HepG2 (cell line): ENCODE data around the gene INHA. TPM values are rescaled to one million over a fixed set of nuclear protein-coding genes. Genes with fewer than 3 reads are reported as not detected.

ENCODE experiments used
- ATF2 ChIP-seq: sonication (generic); formaldehyde crosslinking; IDR thresholded peaks from 2 replicates; pipeline ENCODE4 v1.4.0; 2020; ENCODE audit warnings: missing genetic modification reagents
- CC2D1A ChIP-seq: sonication (generic); formaldehyde crosslinking; IDR thresholded peaks from 2 replicates; pipeline ENCODE4 v1.8.1; 2023; ENCODE audit warnings: mild to moderate bottlenecking, missing genetic modification reagents
- CHD2 ChIP-seq: IDR thresholded peaks from 2 replicates; pipeline ENCODE4 v1.6.1; 2011; ENCODE audit warnings: low read depth, low read length, improper control_type of control experiment
- KLF11 ChIP-seq: IDR thresholded peaks from 2 replicates; pipeline ENCODE4 v1.6.1; 2016; ENCODE audit warnings: missing compliant biosample characterization
- NFYC ChIP-seq: IDR thresholded peaks from 2 replicates; pipeline ENCODE4 v1.6.1; 2016; ENCODE audit warnings: missing genetic modification reagents, missing compliant biosample characterization
- NR3C1 ChIP-seq: sonication (generic); formaldehyde crosslinking; IDR thresholded peaks from 2 replicates; pipeline ENCODE4 v1.4.0; 2020; ENCODE audit warnings: missing genetic modification reagents
- PBX3 ChIP-seq: sonication (generic); formaldehyde crosslinking; IDR thresholded peaks from 2 replicates; pipeline ENCODE4 v1.8.1; 2023; ENCODE audit warnings: missing genetic modification reagents, inconsistent platforms, borderline replicate concordance
- PHF8 ChIP-seq: sonication (generic); formaldehyde crosslinking; IDR thresholded peaks from 2 replicates; pipeline ENCODE4 v1.5.0; 2020; ENCODE audit warnings: missing genetic modification reagents
- TFDP1 ChIP-seq: IDR thresholded peaks from 2 replicates; pipeline ENCODE4 v1.6.1; 2016; ENCODE audit warnings: missing compliant biosample characterization, missing genetic modification reagents, borderline replicate concordance
- TFE3 ChIP-seq: IDR thresholded peaks from 2 replicates; pipeline ENCODE4 v1.6.1; 2016
- ZBTB39 ChIP-seq: sonication (generic); formaldehyde crosslinking; IDR thresholded peaks from 2 replicates; pipeline ENCODE4 v1.5.0; 2020; ENCODE audit warnings: missing genetic modification reagents
- ZMYM4 ChIP-seq: sonication (generic); formaldehyde crosslinking; IDR thresholded peaks from 2 replicates; pipeline ENCODE4 v1.8.1; 2023; ENCODE audit warnings: mild to moderate bottlenecking, missing genetic modification reagents
- ZNF280D ChIP-seq: sonication (generic); formaldehyde crosslinking; IDR thresholded peaks from 2 replicates; pipeline ENCODE4 v1.5.1; 2020; ENCODE audit warnings: mild to moderate bottlenecking, missing genetic modification reagents
- ZNF362 ChIP-seq: sonication (generic); formaldehyde crosslinking; IDR thresholded peaks from 2 replicates; pipeline ENCODE4 v1.4.0; 2020; ENCODE audit warnings: missing genetic modification reagents, mild to moderate bottlenecking, borderline replicate concordance
- ZNF674 ChIP-seq: sonication (generic); formaldehyde crosslinking; IDR thresholded peaks from 2 replicates; pipeline ENCODE4 v1.5.0; 2020; ENCODE audit warnings: low read depth, mild to moderate bottlenecking, missing genetic modification reagents
- ZNF720 ChIP-seq: sonication (generic); formaldehyde crosslinking; IDR thresholded peaks from 2 replicates; pipeline ENCODE4 v1.4.0; 2020; ENCODE audit warnings: missing genetic modification reagents
- ZNF749 ChIP-seq: sonication (generic); formaldehyde crosslinking; IDR thresholded peaks from 2 replicates; pipeline ENCODE4 v1.8.0; 2022; ENCODE audit warnings: mild to moderate bottlenecking, missing genetic modification reagents, moderate library complexity, borderline replicate concordance
- polyA plus RNA-seq, 8 experiments: library from polyadenylated mRNA; depleted of rRNA in 3 of 8; stranded (reverse) in 7 of 8; unstranded in 1 of 8; fragments of >200 nt; fragmentation: Illumina TruSeq in 4 of 8; extraction: Trizol in 4 of 8; gene quantifications; 2 replicates each; pipeline versions ENCODE4 v1.2.1 to v1.2.3, GENCODE V29; 2011 to 2016; ENCODE audit warnings: low read depth in 4 of 8, missing spikeins in 1 of 8, mixed read lengths in 1 of 8; ENCODE audit not compliant: insufficient read depth in 1 of 8
- total RNA-seq, 5 experiments: library from RNA; depleted of rRNA; stranded (reverse); fragments of >200 nt; fragmentation: Illumina TruSeq; extraction: Trizol; gene quantifications; 2 replicates each; pipeline ENCODE4 v1.2.3, GENCODE V29; 2016; ENCODE audit warnings: low read depth in 1 of 5

Gene INHA
- total and polyA plus RNA-seq, 2 of the 13 experiments (the other 11 are each of a cell fraction or from before 2014, with no cell fraction given), result 4.1 to 15.2 TPM

GRCh38 chr2:219543596-219544358 is 28.3 kb upstream of the INHA start, which contains the start of the genes CHPF and TMEM198 (continued):
- TF ChIP-seq CHD2 (0 out of 2 replicates have a peak, but pooled peaks have one; percentile 54), ZNF749 (CRISPR knock-in tag) (peak; percentile 89), ZNF362 (CRISPR knock-in tag) (no peak), ZNF720 (CRISPR knock-in tag) (no peak), ZNF280D (no peak), PHF8 (CRISPR knock-in tag) (peak; percentile 70), KLF11 (CRISPR knock-in tag) (peak; percentile 82), NFYC (CRISPR knock-in tag) (peak; percentile 81), ZBTB39 (CRISPR knock-in tag) (no peak), ZNF674 (CRISPR knock-in tag) (0 out of 2 replicates have a peak, but pooled peaks have one; percentile 31), ZMYM4 (peak; percentile 72), CC2D1A (CRISPR knock-in tag) (no peak), NR3C1 (CRISPR knock-in tag) (no peak), TFDP1 (CRISPR knock-in tag) (peak; percentile 81; the same call in 1 of the 2 replicates), PBX3 (CRISPR knock-in tag) (peak; percentile 96), TFE3 (peak; percentile 84), ATF2 (CRISPR knock-in tag) (peak; percentile 99)
